HFFc6 (cell line): ENCODE results near the gene SYNGR3. TPM values are rescaled to one million over a fixed set of nuclear protein-coding genes. Genes with fewer than 3 reads are reported as not detected.

Experiments
- DNase-seq: peaks from one replicate; pipeline ENCODE4 v3.0.0-alpha.2; 2018
- H3K27ac Mint-ChIP-seq: 2 replicates; pipeline ENCODE4 v1.8.0; 2020; ENCODE audit warnings: mild to moderate bottlenecking, mixed read lengths
- H3K27me3 Mint-ChIP-seq: 2 replicates; pipeline ENCODE4 v1.8.0; 2021; ENCODE audit warnings: mild to moderate bottlenecking, moderate library complexity, mixed read lengths; ENCODE audit not compliant: insufficient read depth
- H3K36me3 Mint-ChIP-seq: 2 replicates; pipeline ENCODE4 v1.8.0; 2021; ENCODE audit warnings: low read depth, mixed read lengths
- H3K4me1 Mint-ChIP-seq: 2 replicates; pipeline ENCODE4 v1.8.0; 2020; ENCODE audit warnings: low read depth, mixed read lengths
- H3K4me3 Mint-ChIP-seq: 2 replicates; pipeline ENCODE4 v1.8.0; 2020; ENCODE audit warnings: mild to moderate bottlenecking, moderate library complexity, mixed read lengths
- H3K9me3 Mint-ChIP-seq: 2 replicates; pipeline ENCODE4 v1.8.0; 2020; ENCODE audit warnings: mild to moderate bottlenecking, mixed read lengths
- total RNA-seq, 6 experiments: library from RNA; stranded (reverse); fragmentation: NEBNext Ultra II Directional; extraction: Animal tissue kit (Norgen Biotek cat#: 25700); gene quantifications; 2 replicates in 1 of 6; 3 replicates in 5 of 6; pipeline ENCODE4 v1.2.3, GENCODE V29; 2021
- TF ChIP-seq, protein P1 (sequence below): fragments of 200-600 bp; sonication (generic); IDR thresholded peaks from 2 replicates; pipeline ENCODE4 v1.5.0; 2021; ENCODE audit warnings: antibody characterized with exemption, mild to moderate bottlenecking

SYNGR3 gene
- total RNA-seq, 6 experiments from 2014 or later, result 0.96 to 1.4 (median 1.2) TPM

DNA sequence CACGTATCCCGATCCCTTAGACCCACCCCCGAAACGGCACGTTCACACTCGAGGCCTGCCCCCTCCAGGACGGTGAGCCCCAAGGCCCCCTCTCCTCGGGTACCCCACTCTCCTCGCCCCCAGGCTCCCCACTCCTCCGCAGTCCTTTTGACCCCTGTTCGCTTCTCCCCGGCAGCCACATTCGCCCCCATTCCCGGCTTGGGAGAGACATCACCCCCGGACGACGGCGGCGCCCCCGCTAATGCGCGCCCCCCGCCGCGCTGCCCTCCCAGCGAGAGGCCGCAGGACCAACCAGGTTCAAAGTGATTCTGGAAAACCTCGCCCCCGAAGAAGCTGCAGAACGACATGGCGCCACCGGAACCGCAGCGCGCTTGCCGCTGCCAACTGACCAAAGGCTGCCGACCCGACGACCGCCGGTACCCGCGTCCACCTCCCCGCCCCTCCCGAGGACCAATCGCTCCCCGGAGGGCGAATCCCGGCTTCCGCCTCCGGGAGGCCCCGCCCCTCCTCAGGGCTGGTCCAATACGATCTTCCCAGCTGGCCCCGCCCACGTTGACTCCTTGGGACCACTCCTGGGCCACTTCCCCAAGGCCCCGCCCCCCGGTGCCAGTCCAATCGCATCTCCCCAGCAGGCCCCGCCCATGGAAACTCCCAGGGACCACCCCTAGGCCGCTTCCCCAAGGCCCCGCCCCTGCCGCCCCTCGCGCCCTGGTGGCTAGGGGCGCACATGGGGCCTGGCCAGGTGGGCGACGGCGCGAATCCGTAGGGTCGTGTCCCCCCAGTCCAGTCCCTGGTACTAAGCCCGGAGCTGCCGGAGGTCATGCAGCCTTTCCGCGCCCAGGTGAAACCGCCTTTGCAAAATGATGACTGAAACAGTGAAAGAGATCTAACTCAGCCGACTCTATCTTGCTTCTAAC, 46.7 kb upstream of the SYNGR3 start, which contains the start of gene MSRB1:
MSRB1 (minus strand) TSS at position 390 of the 917 bp plus-strand sequence; CDS start at position 347, 43 bp downstream.
- DNase-seq, result peak; percentile 95
- TF ChIP-seq, protein P1, sequence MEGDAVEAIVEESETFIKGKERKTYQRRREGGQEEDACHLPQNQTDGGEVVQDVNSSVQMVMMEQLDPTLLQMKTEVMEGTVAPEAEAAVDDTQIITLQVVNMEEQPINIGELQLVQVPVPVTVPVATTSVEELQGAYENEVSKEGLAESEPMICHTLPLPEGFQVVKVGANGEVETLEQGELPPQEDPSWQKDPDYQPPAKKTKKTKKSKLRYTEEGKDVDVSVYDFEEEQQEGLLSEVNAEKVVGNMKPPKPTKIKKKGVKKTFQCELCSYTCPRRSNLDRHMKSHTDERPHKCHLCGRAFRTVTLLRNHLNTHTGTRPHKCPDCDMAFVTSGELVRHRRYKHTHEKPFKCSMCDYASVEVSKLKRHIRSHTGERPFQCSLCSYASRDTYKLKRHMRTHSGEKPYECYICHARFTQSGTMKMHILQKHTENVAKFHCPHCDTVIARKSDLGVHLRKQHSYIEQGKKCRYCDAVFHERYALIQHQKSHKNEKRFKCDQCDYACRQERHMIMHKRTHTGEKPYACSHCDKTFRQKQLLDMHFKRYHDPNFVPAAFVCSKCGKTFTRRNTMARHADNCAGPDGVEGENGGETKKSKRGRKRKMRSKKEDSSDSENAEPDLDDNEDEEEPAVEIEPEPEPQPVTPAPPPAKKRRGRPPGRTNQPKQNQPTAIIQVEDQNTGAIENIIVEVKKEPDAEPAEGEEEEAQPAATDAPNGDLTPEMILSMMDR, result no peak
- Mint-ChIP-seq H3K27ac (peak within 1 kb of the TSS; percentile 64), H3K4me1 (peaks cover 9% of the 10 kb centered on the region), H3K9me3 (no peaks in the 10 kb centered on the region), H3K27me3 (peaks cover 4% of the 10 kb centered on the region), H3K36me3 (no peaks in the 10 kb centered on the region; the same call in 1 of the 2 replicates), H3K4me3 (peak within 1 kb of the TSS; percentile 91)

DNA sequence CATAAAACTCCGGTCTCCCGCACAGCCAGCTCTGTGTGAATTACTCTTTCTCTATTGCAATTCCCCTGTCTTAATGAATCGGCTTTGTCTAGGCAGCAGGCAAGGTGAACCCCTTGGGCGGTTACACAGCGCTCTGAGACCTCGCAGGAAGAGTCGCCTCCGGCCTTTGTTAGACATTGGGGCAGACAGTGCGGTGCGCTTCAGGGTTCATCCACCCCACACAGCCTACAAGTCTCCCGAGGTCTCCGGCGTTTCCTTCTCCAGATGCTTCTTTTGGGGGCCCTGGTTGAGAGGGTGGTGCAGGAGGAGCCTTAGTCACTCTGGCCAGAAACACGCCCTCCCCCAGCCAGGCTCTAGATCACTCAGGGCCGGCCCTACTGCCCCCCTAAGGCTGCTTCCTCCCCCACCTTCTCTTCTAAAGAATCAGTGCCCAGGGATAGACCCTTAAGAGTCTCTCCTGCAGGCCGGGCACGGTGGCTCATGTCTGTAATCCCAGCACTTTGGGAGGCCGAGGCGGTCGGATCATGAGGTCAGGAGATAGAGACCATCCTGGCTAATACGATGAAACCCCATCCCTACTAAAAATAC, 45.1 kb upstream of the SYNGR3 start:
- no peaks in the 10 kb centered on the region for H3K36me3 Mint-ChIP-seq
- H3K4me1 Mint-ChIP-seq, result peaks cover 9% of the 10 kb centered on the region
- no peak for DNase-seq
- no peak overlapping the region for H3K4me3 Mint-ChIP-seq
- TF ChIP-seq, protein P1, result no peak
- H3K9me3 Mint-ChIP-seq, result no peaks in the 10 kb centered on the region
- H3K27ac Mint-ChIP-seq, result 0 out of 2 replicates have a peak overlapping the region, but pooled peaks have one; percentile 7
- H3K27me3 Mint-ChIP-seq, result peaks cover 6% of the 10 kb centered on the region

DNA sequence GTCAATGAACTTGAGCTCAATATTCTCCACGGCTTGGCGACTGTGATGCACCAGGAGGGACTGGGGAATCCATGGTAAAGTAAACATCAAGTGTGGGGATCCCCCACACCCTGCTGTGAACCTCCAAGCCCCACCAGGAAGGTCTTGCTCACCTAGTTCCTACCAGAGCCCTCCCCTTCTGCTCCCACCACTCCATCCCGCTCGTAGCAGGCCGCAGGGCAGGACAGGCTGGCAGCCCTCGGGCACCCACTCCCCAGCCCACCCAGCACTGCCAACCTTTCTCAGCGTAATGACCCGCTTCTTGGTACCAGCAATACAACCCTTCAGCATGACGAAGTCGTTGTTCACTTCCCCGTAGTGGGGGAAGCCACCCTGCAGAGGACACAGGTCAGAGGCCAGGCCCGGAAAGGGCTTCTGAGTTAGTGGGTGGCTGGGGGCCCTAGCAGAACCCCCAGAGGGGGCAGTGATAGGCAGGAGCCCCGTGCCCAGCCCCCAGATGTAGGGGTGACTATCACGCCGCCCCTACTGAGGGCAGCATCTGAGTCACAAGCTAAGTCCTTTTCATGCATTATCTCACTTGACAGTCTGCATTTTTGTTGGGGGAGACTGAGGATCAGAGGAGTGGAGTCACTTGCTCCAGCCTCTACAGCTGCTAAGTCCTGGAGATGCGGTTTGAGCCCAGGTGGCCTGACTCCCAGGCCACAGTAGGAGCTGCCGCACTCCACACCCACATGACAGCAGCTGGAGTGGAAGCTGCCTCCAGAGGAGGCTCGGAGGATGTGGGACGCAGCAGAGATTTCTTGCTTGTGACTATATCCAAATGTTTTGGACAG, 44.0 kb upstream of the SYNGR3 start:
- peaks cover 6% of the 10 kb centered on the region for H3K27me3 Mint-ChIP-seq
- no peaks in the 10 kb centered on the region for H3K36me3 Mint-ChIP-seq
- no peak overlapping the region for H3K27ac Mint-ChIP-seq
- H3K9me3 Mint-ChIP-seq, result no peaks in the 10 kb centered on the region
- TF ChIP-seq, protein P1, result no peak
- DNase-seq, result no peak
- no peak overlapping the region for H3K4me3 Mint-ChIP-seq
- peaks cover 9% of the 10 kb centered on the region for H3K4me1 Mint-ChIP-seq

DNA sequence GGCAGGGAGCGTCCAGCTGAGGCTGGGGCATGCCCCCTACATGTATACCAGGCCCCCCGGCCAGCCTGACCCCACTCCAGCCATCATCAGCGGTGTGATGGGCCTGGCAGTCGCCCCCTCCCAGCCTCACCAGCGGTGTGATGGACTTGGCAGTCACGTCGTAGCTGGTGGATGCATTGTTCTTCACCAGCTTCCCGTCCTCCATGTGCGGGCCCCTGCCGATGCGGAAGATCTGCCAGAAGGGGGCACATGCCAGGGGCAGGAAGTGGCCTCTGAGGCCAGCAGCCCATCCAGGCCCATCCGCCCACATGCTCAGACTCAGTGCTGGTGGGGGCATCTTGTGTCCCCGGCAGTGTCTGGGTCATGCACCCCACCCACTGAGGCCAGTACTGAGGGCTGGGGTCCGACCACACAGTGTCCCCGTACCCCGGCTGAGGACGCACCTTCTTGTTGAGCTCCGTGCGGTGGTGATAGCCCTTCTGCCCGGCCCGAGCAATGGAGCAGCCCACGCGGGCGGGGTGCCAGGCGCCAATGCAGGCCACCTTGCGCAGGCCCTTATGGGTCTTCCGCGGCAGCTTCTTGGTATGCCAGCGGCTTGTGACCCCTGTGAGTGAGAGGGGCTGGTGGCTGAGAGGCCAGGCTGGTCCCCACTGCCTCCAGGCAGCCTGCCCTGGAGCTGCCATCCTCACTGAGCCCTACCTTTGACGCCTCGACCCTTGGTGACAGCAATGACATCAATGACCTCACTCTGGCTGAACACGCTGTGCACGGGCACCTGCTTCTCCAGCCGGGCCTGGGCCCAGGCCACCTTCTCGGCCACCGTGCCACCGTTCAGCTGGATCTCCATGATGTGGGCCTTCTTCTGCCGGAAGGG, 43.0 kb upstream of the SYNGR3 start:
- no peak overlapping the region for H3K27ac Mint-ChIP-seq
- H3K36me3 Mint-ChIP-seq, result no peaks in the 10 kb centered on the region
- H3K4me1 Mint-ChIP-seq, result peaks cover 4% of the 10 kb centered on the region
- no peak overlapping the region for H3K4me3 Mint-ChIP-seq
- H3K9me3 Mint-ChIP-seq, result no peaks in the 10 kb centered on the region
- H3K27me3 Mint-ChIP-seq, result peaks cover 9% of the 10 kb centered on the region
- TF ChIP-seq, protein P1, result 0 out of 2 replicates have a peak, but pooled peaks have one; percentile 17
- DNase-seq, result no peak
